B cell (primary cell): ENCODE results near the gene SNRNP70. TPM values are rescaled to one million over a fixed set of nuclear protein-coding genes. Genes with fewer than 3 reads are reported as not detected.

Experiments used
- ATAC-seq: fragments of 200-7000 bp; cut with Tn5 transposase; one replicate; pipeline ENCODE4 v1.10.0; 2021; ENCODE audit warnings: low read depth, mild to moderate bottlenecking, moderate number of reproducible peaks, moderate library complexity
- CTCF ChIA-PET: fragments of 350-600 bp; sonication (Branson Sonifier 250); formaldehyde crosslinking; loops from one replicate; lab custom pipeline; 2021; ENCODE audit warnings: antibody characterized with exemption, inconsistent platforms; lab: Charles Lee
- POLR2A ChIA-PET: fragments of 350-600 bp; sonication (Branson Sonifier 250); formaldehyde crosslinking; loops from one replicate; lab custom pipeline; 2021; ENCODE audit warnings: antibody characterized with exemption; lab: Charles Lee
- DNase-seq: peaks from one replicate; pipeline ENCODE4 v3.0.0; 2013
- H2AFZ ChIP-seq: 2 replicates; pipeline ENCODE4 v1.6.1; 2012; ENCODE audit warnings: mild to moderate bottlenecking, low read depth, low read length; ENCODE audit not compliant: insufficient read depth, poor library complexity, severe bottlenecking
- H3K27ac ChIP-seq, 2 donors: 1 replicate in 1 of 2; 2 replicates in 1 of 2; pipeline ENCODE4 v1.5.1; 2012 to 2013; ENCODE audit warnings: low read length in 2 of 2, mild to moderate bottlenecking in 2 of 2, moderate library complexity in 1 of 2
- H3K27me3 ChIP-seq, 4 experiments: fragments of 200-600 bp in 1 of 4; sonication (generic) in 1 of 4; replicated peaks in 1 of 4; 1 replicate in 2 of 4; 2 replicates in 2 of 4; pipeline versions ENCODE4 v1.6.1 to v1.7.0; 2013 to 2016; ENCODE audit warnings: low read length in 3 of 4, mild to moderate bottlenecking in 2 of 4, mixed read lengths in 1 of 4, moderate library complexity in 1 of 4; ENCODE audit not compliant: insufficient read depth in 4 of 4, control insufficient read depth in 3 of 4; ENCODE audit errors: control extremely low read depth in 1 of 4
- H3K36me3 ChIP-seq, 2 experiments: replicated peaks in 1 of 2; 1 replicate in 1 of 2; 2 replicates in 1 of 2; pipeline versions ENCODE4 v1.6.1 to v1.7.1; 2013; ENCODE audit warnings: low read length in 1 of 2; ENCODE audit not compliant: insufficient read depth in 2 of 2, control insufficient read depth in 1 of 2; ENCODE audit errors: control extremely low read depth in 1 of 2, extremely low read depth in 1 of 2
- H3K4me1 ChIP-seq, 2 donors: fragments of 200-600 bp in 1 of 2; sonication (generic) in 1 of 2; 1 replicate in 1 of 2; 2 replicates in 1 of 2; pipeline versions ENCODE4 v1.5.1 to v1.6.1; 2013 to 2017; ENCODE audit warnings: low read length in 2 of 2; ENCODE audit not compliant: control insufficient read depth in 2 of 2, insufficient read depth in 2 of 2
- H3K4me2 ChIP-seq: replicated peaks from 2 replicates; pipeline ENCODE3; 2012; ENCODE audit warnings: mild to moderate bottlenecking, low read depth, low read length; ENCODE audit not compliant: poor library complexity, severe bottlenecking
- H3K4me3 ChIP-seq, 5 experiments: fragments of 200-600 bp in 1 of 5; sonication (generic) in 1 of 5; 1 replicate in 3 of 5; 2 replicates in 2 of 5; pipeline versions ENCODE4 v1.5.1 to v1.7.0; 2011 to 2016; ENCODE audit warnings: low read length in 4 of 5, mild to moderate bottlenecking in 4 of 5, low read depth in 2 of 5, control low read depth in 1 of 5, moderate library complexity in 1 of 5; ENCODE audit not compliant: insufficient read depth in 1 of 5; ENCODE audit errors: control extremely low read depth in 1 of 5, extremely low read depth in 1 of 5
- H3K79me2 ChIP-seq: fragments of 200-600 bp; sonication (generic); one replicate; pipeline ENCODE4 v1.6.0; 2016; ENCODE audit warnings: low read length; ENCODE audit not compliant: control insufficient read depth, insufficient read depth
- H3K9ac ChIP-seq: fragments of 200-600 bp; sonication (generic); 2 replicates; pipeline ENCODE4 v1.6.1; 2017; ENCODE audit warnings: mild to moderate bottlenecking, low read length, moderate library complexity
- H3K9me3 ChIP-seq, 3 donors: one replicate each; pipeline versions ENCODE4 v1.6.1 to v1.7.1; 2013; ENCODE audit warnings: low read length in 2 of 3; ENCODE audit not compliant: control insufficient read depth in 2 of 3, insufficient read depth in 1 of 3; ENCODE audit errors: control extremely low read depth in 1 of 3
- H4K20me1 ChIP-seq: 2 replicates; pipeline ENCODE4 v1.6.0; 2012; ENCODE audit warnings: mild to moderate bottlenecking, low read length; ENCODE audit not compliant: insufficient read depth, control insufficient read depth, poor library complexity, severe bottlenecking
- H3K27ac Mint-ChIP-seq: one replicate; pipeline ENCODE4 v1.8.0; 2021; ENCODE audit warnings: mixed read lengths
- H3K27me3 Mint-ChIP-seq: one replicate; pipeline ENCODE4 v1.8.0; 2021; ENCODE audit warnings: mixed read lengths
- H3K4me1 Mint-ChIP-seq: one replicate; pipeline ENCODE4 v1.8.0; 2021; ENCODE audit warnings: mixed read lengths
- H3K4me3 Mint-ChIP-seq: one replicate; pipeline ENCODE4 v1.8.0; 2021; ENCODE audit warnings: mixed read lengths
- H3K9me3 Mint-ChIP-seq: one replicate; pipeline ENCODE4 v1.8.0; 2022; ENCODE audit warnings: mixed read lengths; ENCODE audit not compliant: insufficient read depth
- CTCF ChIP-seq: fragments of 200-600 bp; IDR thresholded peaks from one replicate; pipeline ENCODE4 v1.8.0; 2022; ENCODE audit warnings: antibody characterized with exemption, mild to moderate bottlenecking
- EZH2 ChIP-seq: IDR thresholded peaks from 2 replicates; pipeline ENCODE4 v1.6.1; 2012; ENCODE audit warnings: borderline replicate concordance, low read depth, mild to moderate bottlenecking, moderate library complexity, low read length; ENCODE audit not compliant: insufficient read depth, poor library complexity, severe bottlenecking
- WGBS: methylation state at CpG from one replicate; pipeline ENCODE4 v1.1.5; 2013; ENCODE audit warnings: missing lambda C conversion rate; ENCODE audit not compliant: insufficient coverage; 5-methylcytosine and 5-hydroxymethylcytosine counted together
- intact Hi-C: fragments of 100-400 bp; cut with micrococcal nuclease; formaldehyde crosslinking; loops from one replicate; pipeline ENCODE4 v1.10.0; 2022
- polyA plus RNA-seq: library from polyadenylated mRNA; depleted of rRNA; stranded (reverse); fragments of >200 nt; gene quantifications from 2 replicates; pipeline ENCODE4 v1.2.3, GENCODE V29; 2012
- total RNA-seq, 2 donors: library from RNA; stranded (reverse); fragments of 120-200 nt in 1 of 2; gene quantifications; 1 replicate in 1 of 2; 2 replicates in 1 of 2; pipeline versions ENCODE4 v1.2.3 to v1.2.4, GENCODE V29; 2013 to 2022

Gene SNRNP70
- total and polyA plus RNA-seq, 2 donors (not counting 1 experiment from before 2014, with no cell fraction given), result 598 to 954 TPM

- Histone ChIP-seq H3K4me3 (no peak overlapping the region), H3K4me1 (peaks cover 6 to 11% of the 10 kb centered on the region in 2 donors), H3K27ac (no peak overlapping the region), H3K9ac (no peak overlapping the region), H3K27me3 (peaks cover 0 to 35% (median 7%) of the 10 kb centered on the region in 4 experiments), H3K79me2 (no peaks in the 10 kb centered on the region), H3K36me3 (no peaks in the 10 kb centered on the region), H4K20me1 (no peaks in the 10 kb centered on the region), H2AFZ (no peak overlapping the region), H3K4me2 (no peak overlapping the region), H3K9me3 (peaks cover 0 to 24% (median 2%) of the 10 kb centered on the region in 3 donors)
- peaks cover 39% of the 10 kb centered on the region for H3K27me3 Mint-ChIP-seq
- H3K4me1 Mint-ChIP-seq, result peaks cover 9% of the 10 kb centered on the region
- ChIA-PET CTCF (no interaction called here), POLR2A (no interaction called here)
- H3K4me3 Mint-ChIP-seq, result no peak overlapping the region
- DNase-seq (no peak), ATAC-seq (no peak)
- intact Hi-C loops, result no loop called here
- no peak overlapping the region for H3K27ac Mint-ChIP-seq
- no peaks in the 10 kb centered on the region for H3K9me3 Mint-ChIP-seq
- TF ChIP-seq CTCF (no peak), EZH2 (no peak)
- WGBS, result 94% methylated on average over 10 of the region's 10 CpGs
These were observed 51.5 kb downstream of the SNRNP70 start for GRCh38 chr19:49136771-49137171.

- Histone ChIP-seq H3K9me3 (peaks cover 0 to 16% (median 0%) of the 10 kb centered on the region in 3 donors), H3K4me2 (no peak overlapping the region), H3K36me3 (no peaks in the 10 kb centered on the region), H3K27ac (no peak overlapping the region), H4K20me1 (no peaks in the 10 kb centered on the region), H2AFZ (no peak overlapping the region), H3K27me3 (peaks cover 0 to 41% (median 8%) of the 10 kb centered on the region in 4 experiments), H3K79me2 (no peaks in the 10 kb centered on the region), H3K4me3 (no peak overlapping the region), H3K9ac (no peak overlapping the region), H3K4me1 (peaks cover 12 to 13% of the 10 kb centered on the region in 2 donors)
- H3K9me3 Mint-ChIP-seq, result no peaks in the 10 kb centered on the region
- H3K4me3 Mint-ChIP-seq, result no peak overlapping the region
- intact Hi-C loops, result loop anchor here (10.0 kb wide), 1 partner anchor 64 kb away; no protein-coding TSS in a partner anchor
- H3K27ac Mint-ChIP-seq, result no peak overlapping the region
- peaks cover 36% of the 10 kb centered on the region for H3K27me3 Mint-ChIP-seq
- peaks cover 10% of the 10 kb centered on the region for H3K4me1 Mint-ChIP-seq
- CTCF ChIA-PET, result no interaction called here
- ATAC-seq, result no peak
- POLR2A ChIA-PET, result no interaction called here
- TF ChIP-seq CTCF (no peak), EZH2 (no peak)
- no peak for DNase-seq
- WGBS, result 77% methylated on average over 6 of the region's 7 CpGs
These were observed 55.7 kb downstream of the SNRNP70 start for GRCh38 chr19:49140951-49141350.
